Ovary (tissue), 9 donors: Measurements from ENCODE around the gene IRAK1. TPM values are rescaled to one million over a fixed set of nuclear protein-coding genes. Genes with fewer than 3 reads are reported as not detected.
"Not testable (repeated sequence)": the region's sequence is repeated elsewhere in the genome, so short reads cannot be mapped to it uniquely, and the experiment has no call there.

ENCODE experiments used
- DNase-seq, 5 donors: peaks; one replicate each; pipeline ENCODE4 v3.0.0-alpha.2; 2019 to 2020
- H3K27ac ChIP-seq, 2 donors: fragments of 200-600 bp; one replicate each; pipeline versions ENCODE4 v1.5.1 to v1.8.0; 2019 to 2022
- H3K27me3 ChIP-seq: fragments of 200-600 bp; one replicate; pipeline ENCODE4 v1.8.0; 2022
- H3K36me3 ChIP-seq: fragments of 200-600 bp; sonication (generic); one replicate; pipeline ENCODE4 v1.5.1; 2019
- H3K4me1 ChIP-seq: one replicate; pipeline ENCODE4 v1.8.1; 2013; ENCODE audit warnings: mild to moderate bottlenecking, moderate library complexity; ENCODE audit not compliant: insufficient read depth
- H3K4me3 ChIP-seq: fragments of 200-600 bp; sonication (generic); one replicate; pipeline ENCODE4 v1.5.1; 2017
- H3K9me3 ChIP-seq, 2 donors: fragments of 200-600 bp in 1 of 2; sonication (generic) in 1 of 2; one replicate each; pipeline versions ENCODE4 v1.5.1 to v1.8.1; 2013 to 2019; ENCODE audit warnings: mild to moderate bottlenecking in 1 of 2, moderate library complexity in 1 of 2
- CTCF ChIP-seq, 3 donors: fragments of 450-650 bp in 2 of 3; fragments of 200-600 bp in 1 of 3; IDR thresholded peaks; one replicate each; pipeline versions ENCODE4 v1.5.1 to v1.8.0; 2016 to 2022; ENCODE audit warnings: antibody characterized with exemption in 3 of 3, mild to moderate bottlenecking in 1 of 3
- EP300 ChIP-seq: sonication (generic); formaldehyde crosslinking; IDR thresholded peaks from one replicate; pipeline ENCODE4 v1.6.1; 2017; ENCODE audit warnings: antibody characterized with exemption
- POLR2A ChIP-seq: fragments of 450-650 bp; IDR thresholded peaks from one replicate; pipeline ENCODE4 v1.6.1; 2017; ENCODE audit warnings: antibody characterized with exemption, mild to moderate bottlenecking, moderate library complexity
- WGBS, 3 donors: extraction: QIAGEN DNeasy Blood & Tissue Kit in 1 of 3; methylation state at CpG; one replicate each; pipeline versions ENCODE4 v1.1.5 to v1.1.7; 2013 to 2017; 5-methylcytosine and 5-hydroxymethylcytosine counted together
- intact Hi-C, 4 donors: fragments of 100-400 bp; cut with DNase I; formaldehyde crosslinking; loops; one replicate each; pipeline versions ENCODE4 v1.11.0 to v1.15.1; 2022 to 2023
- polyA plus RNA-seq, 2 donors: library from polyadenylated mRNA; stranded (reverse); fragments of 200-250 nt in 1 of 2; fragments of 350-450 nt in 1 of 2; fragmentation: Illumina TruSeq in 1 of 2; extraction: RNeasy Lipid Tissue Mini Kit (QIAGEN cat#74804) in 1 of 2; gene quantifications; one replicate each; pipeline ENCODE4 v1.2.3, GENCODE V29; 2013 to 2014
- total RNA-seq, 7 donors: library from RNA; depleted of rRNA in 2 of 7; stranded (reverse); fragments of >200 nt in 2 of 7; fragmentation: NEBNext Ultra II Directional in 3 of 7; extraction: Animal tissue kit (Norgen Biotek cat#: 25700) in 3 of 7; gene quantifications; one replicate each; pipeline versions ENCODE4 v1.1.0 to v1.2.4, GENCODE V29; 2016 to 2023
- donor health status: DM: no; HTN: no; CAD: no; lungs with moderate emphysema.
- donor health status: DM: no; HTN: no; CAD: no.
- donor health status: Bipolar disorder and iron deficiency.
- donor health status: DM: yes; HTN: yes; CAD: no.
- donor health status: DM: no; HTN: no; CAD: no.
- donor health status: DM: yes; HTN: yes; CAD: no.

The IRAK1 gene
- total and polyA plus RNA-seq, 9 donors: 10.5 to 97.4 (median 36.1) TPM

- H3K4me3 ChIP-seq: no peak overlapping the region
- H3K27ac ChIP-seq: peak overlapping the region; percentile 68
- H3K9me3 ChIP-seq: no peaks in the 10 kb centered on the region
- peak; percentile 71 to 87 (median 77) for DNase-seq
- peaks cover 5% of the 10 kb centered on the region for H3K4me1 ChIP-seq
- intact Hi-C loops: no loop called here
- 62 to 71% (median 67%) methylated on average over 48 to 52 of the region's 52 CpGs for WGBS, 3 donors
- H3K36me3 ChIP-seq: no peaks in the 10 kb centered on the region
- no peaks in the 10 kb centered on the region for H3K27me3 ChIP-seq
- TF ChIP-seq POLR2A (no peak), CTCF (IDR thresholded peaks at IDR 0.05) (no peak), EP300 (no peak)
Observed at GRCh38 chrX:153981771-153982533, 37.8 kb downstream of the IRAK1 start.

GRCh38 chrX:153981231-153981630 is 38.5 kb downstream of the IRAK1 start:
- intact Hi-C loops: no loop called here
- Histone ChIP-seq H3K9me3 (no peaks in the 10 kb centered on the region), H3K36me3 (no peaks in the 10 kb centered on the region), H3K27me3 (no peaks in the 10 kb centered on the region), H3K27ac (peak overlapping the region; percentile 68), H3K4me3 (no peak overlapping the region), H3K4me1 (peaks cover 5% of the 10 kb centered on the region)
- no peak for TF ChIP-seq POLR2A
- no peak for TF ChIP-seq EP300
- TF ChIP-seq CTCF (IDR thresholded peaks at IDR 0.05): no peak
- 66 to 83% (median 73%) methylated on average over 7 of the region's 7 CpGs for WGBS, 3 donors
- no peak for DNase-seq

GRCh38 chrX:153980394-153980793 is 39.3 kb downstream of the IRAK1 start:
- WGBS, 3 donors: 67 to 78% (median 73%) methylated on average over 9 to 10 of the region's 10 CpGs
- H3K36me3 ChIP-seq, H3K9me3 ChIP-seq, intact Hi-C loops, H3K4me1 ChIP-seq, H3K4me3 ChIP-seq, DNase-seq, H3K27me3 ChIP-seq: not testable (repeated sequence)
- peak overlapping the region in 1 of 2 donors; percentile 68 for H3K27ac ChIP-seq

- no peak for TF ChIP-seq POLR2A
- TF ChIP-seq EP300: no peak
- TF ChIP-seq CTCF (IDR thresholded peaks at IDR 0.05): no peak
Observed at GRCh38 chrX:153974726-153975286, 44.9 kb downstream of the IRAK1 start.

More at GRCh38 chrX:153974726-153975286, 44.9 kb downstream of the IRAK1 start:
- Histone ChIP-seq H3K4me3 (no peak overlapping the region), H3K36me3 (no peaks in the 10 kb centered on the region), H3K27me3 (no peaks in the 10 kb centered on the region), H3K4me1 (peaks cover 10% of the 10 kb centered on the region), H3K9me3 (no peaks in the 10 kb centered on the region), H3K27ac (no peak overlapping the region)
- WGBS, 3 donors: 81 to 91% (median 84%) methylated on average over 3 of the region's 3 CpGs
- intact Hi-C loops: no loop called here
- no peak for DNase-seq
